Measurements from ENCODE around the gene KLHL26. TPM values are rescaled to one million over a fixed set of nuclear protein-coding genes. Genes with fewer than 3 reads are reported as not detected.

KLHL26 gene
- total and polyA plus RNA-seq, 9 of the 15 experiments (the other 6 are each of a cell fraction or from before 2014, with no cell fraction given) = 0.13 to 13.3 (median 1.4) TPM

DNA sequence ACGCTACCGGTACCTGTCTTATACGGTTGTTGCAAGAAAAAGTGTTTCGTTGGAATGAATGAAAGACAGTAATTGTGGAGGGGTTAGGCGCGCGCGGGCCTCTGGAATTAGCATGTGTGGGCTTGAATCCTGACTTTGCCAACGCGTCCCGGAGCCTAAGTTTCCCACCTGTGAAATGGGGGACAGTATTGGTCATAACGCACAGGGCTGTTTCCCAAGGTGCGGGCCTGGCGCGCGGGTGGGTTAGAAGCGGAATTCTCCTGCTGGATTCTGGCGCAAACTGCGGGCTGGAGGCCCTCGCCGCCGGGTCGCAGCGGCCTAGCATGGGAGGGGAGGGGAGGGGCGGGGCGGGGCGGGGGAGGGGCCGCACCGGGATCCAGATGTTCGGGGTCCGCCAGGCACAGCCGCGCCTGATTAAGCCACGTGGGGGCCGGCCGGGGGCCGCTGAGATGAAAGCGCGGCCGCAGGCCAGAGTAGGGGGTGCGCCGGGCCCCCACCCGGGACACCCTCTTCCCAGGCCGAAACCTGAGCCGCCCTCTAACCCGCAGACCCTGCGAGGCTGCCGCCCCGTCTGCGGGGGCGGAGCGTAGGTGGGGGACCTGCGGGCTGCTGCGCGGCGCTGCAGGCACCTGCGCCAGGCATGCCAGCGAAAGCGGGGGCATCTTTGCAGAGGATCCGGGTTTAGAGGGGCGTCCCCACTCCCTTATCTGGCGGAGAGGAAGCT lies 25.3 kb upstream of the KLHL26 start:
- 3% methylated on average over 40 of the region's 62 CpGs for WGBS (ENCODE audit: insufficient coverage, low coverage, missing lambda C conversion rate)
- H3K4me1 ChIP-seq (replicated peaks in 1 of 2; ENCODE audit: control insufficient read depth in 2 of 2, insufficient read depth in 2 of 2, low read length in 2 of 2) = peaks cover 0 to 51% of the 10 kb centered on the region in 2 experiments; a peak in 2 of 5 replicates
- H3K36me3 ChIP-seq (ENCODE audit: control insufficient read depth, insufficient read depth, low read length) = no peaks in the 10 kb centered on the region
- no peak overlapping the region for H3K27ac ChIP-seq (ENCODE audit: extremely low read depth, low read depth, low read length)
- ChIA-PET CTCF (ENCODE audit: low intra/inter-chr PET ratio) (no interaction called here), POLR2A (interaction anchor here (1.0 to 1.2 kb wide), 2 partner anchors 20 to 308 kb away, joined by 3 read pairs; partner anchors contain the start of genes COPE and DDX49)
- peaks cover 53 to 78% of the 10 kb centered on the region in 2 experiments for H3K27me3 ChIP-seq (ENCODE audit: control insufficient read depth in 2 of 2, insufficient read depth in 2 of 2, low read length in 2 of 2)
- H3K9me1 ChIP-seq (ENCODE audit: control insufficient read depth, insufficient read depth, low read length) = no peaks in the 10 kb centered on the region
- peak in 3 of 4 experiments; percentile 44 to 75 (median 71) for DNase-seq (ENCODE audit: extremely low read depth in 1 of 4, low spot score in 3 of 4)
- H2AFZ ChIP-seq (ENCODE audit: low read depth, low read length) = no peak overlapping the region
- ATAC-seq = peak; percentile 54
- H3K4me2 ChIP-seq (ENCODE audit: insufficient read depth, low read length) = no peak overlapping the region
- intact Hi-C loops (cut with micrococcal nuclease) = no loop called here
- H3K9ac ChIP-seq (ENCODE audit: insufficient read depth in 1 of 2, low read depth in 2 of 2, low read length in 2 of 2) = no peak overlapping the region
- in situ Hi-C loops (cut with MboI) = no loop called here
- H3K79me2 ChIP-seq (ENCODE audit: control insufficient read depth, insufficient read depth, low read length) = no peaks in the 10 kb centered on the region
- no TSS peak for BruUV-seq (replicated peaks)
- no peak overlapping the region for H3K4me3 ChIP-seq
- peaks cover 26% of the 10 kb centered on the region for H4K20me1 ChIP-seq (replicated peaks; ENCODE audit: control insufficient read depth, insufficient read depth, low read length)
- H3K9me3 ChIP-seq (replicated peaks; ENCODE audit: control insufficient read depth, insufficient read depth, low read depth, low read length) = no peaks in the 10 kb centered on the region
- no peak for FAIRE-seq
- TF ChIP-seq PHF8 (IDR thresholded peaks at IDR 0.05; ENCODE audit: borderline replicate concordance, low read length) (no peak), HDAC1 (IDR thresholded peaks at IDR 0.05) (no peak), TEAD2 (tag; IDR thresholded peaks at IDR 0.05) (no peak), HNRNPLL (IDR thresholded peaks at IDR 0.05; ENCODE audit: low read depth, low read length, poor library complexity, severe bottlenecking) (peak; percentile 13), CBX2 (IDR thresholded peaks at IDR 0.05; ENCODE audit: insufficient read depth, low read length, poor library complexity, severe bottlenecking) (no peak), ZNF644 (tag; IDR thresholded peaks at IDR 0.05; ENCODE audit: low read depth) (no peak), REST (IDR thresholded peaks at IDR 0.05; ENCODE audit: borderline replicate concordance) (no peak), REST (CRISPR knock-in tag; IDR thresholded peaks at IDR 0.05; ENCODE audit: low read depth) (no peak), VEZF1 (CRISPR knock-in tag; IDR thresholded peaks at IDR 0.05) (peak; percentile 19; the same call in 1 of the 2 replicates), ZNF324 (CRISPR knock-in tag; IDR thresholded peaks at IDR 0.05) (no peak), KDM4B (IDR thresholded peaks at IDR 0.05; ENCODE audit: borderline replicate concordance in 2 of 2, low read depth in 1 of 2) (no peak)
